MCF 10A (cell line): ENCODE results near the gene VSTM4. TPM values are rescaled to one million over a fixed set of nuclear protein-coding genes. Genes with fewer than 3 reads are reported as not detected.

ENCODE experiments used
- BruUV-seq: library from RNA; stranded (reverse); fragments of 400-500 nt; replicated peaks from 2 replicates; lab custom pipeline; 2021; lab: Mats Ljungman, UMichigan
- CTCF ChIA-PET: fragments of 300-600 bp; sonication (Branson Sonifier 250); formaldehyde crosslinking; extraction: SDS; loops from one replicate; lab custom pipeline; 2021; ENCODE audit warnings: antibody characterized with exemption, inconsistent platforms; lab: Yijun Ruan, JAX
- POLR2A ChIA-PET: fragments of 300-600, 350-650 bp; sonication (Branson Sonifier 250); formaldehyde crosslinking; extraction: SDS; loops from one replicate; lab custom pipeline; 2020; ENCODE audit warnings: antibody characterized with exemption, inconsistent platforms; lab: Yijun Ruan, JAX
- DNase-seq: peaks from one replicate; pipeline ENCODE4 v3.0.0-alpha.2; 2018; ENCODE audit not compliant: unreplicated experiment
- H3K27ac Mint-ChIP-seq: one replicate; pipeline ENCODE4 v1.8.0; 2022; ENCODE audit warnings: mild to moderate bottlenecking, low read depth, mixed read lengths; ENCODE audit not compliant: unreplicated experiment
- H3K27me3 Mint-ChIP-seq: one replicate; pipeline ENCODE4 v1.8.0; 2022; ENCODE audit warnings: mixed read lengths; ENCODE audit not compliant: insufficient read depth, unreplicated experiment
- H3K36me3 Mint-ChIP-seq: one replicate; pipeline ENCODE4 v1.8.0; 2022; ENCODE audit warnings: mild to moderate bottlenecking, moderate library complexity, mixed read lengths; ENCODE audit not compliant: insufficient read depth, unreplicated experiment
- H3K4me1 Mint-ChIP-seq: one replicate; pipeline ENCODE4 v1.8.0; 2022; ENCODE audit warnings: mixed read lengths; ENCODE audit not compliant: insufficient read depth, unreplicated experiment
- H3K4me3 Mint-ChIP-seq: one replicate; pipeline ENCODE4 v1.8.0; 2022; ENCODE audit warnings: mild to moderate bottlenecking, moderate library complexity, mixed read lengths; ENCODE audit not compliant: unreplicated experiment
- H3K9me3 Mint-ChIP-seq: one replicate; pipeline ENCODE4 v1.8.0; 2022; ENCODE audit warnings: mixed read lengths; ENCODE audit not compliant: unreplicated experiment
- CTCF ChIP-seq: fragments of 200-600 bp; IDR thresholded peaks from one replicate; pipeline ENCODE4 v1.8.0; 2022; ENCODE audit warnings: antibody characterized with exemption, mild to moderate bottlenecking; ENCODE audit not compliant: unreplicated experiment
- intact Hi-C: fragments of 100-400 bp; cut with micrococcal nuclease; formaldehyde crosslinking; loops from 2 replicates; pipeline ENCODE4 v1.14.1; 2022
- total RNA-seq: library from RNA; stranded (reverse); gene quantifications from 2 replicates; pipeline ENCODE4 v1.2.3, GENCODE V29; 2022

The VSTM4 gene
- total RNA-seq, 1 experiment from 2014 or later, result not detected

GRCh38 chr10:49128854-49129253, 13.5 kb upstream of the VSTM4 start:
- intact Hi-C loops, result no loop called here
- TF ChIP-seq CTCF, result no peak
- CTCF ChIA-PET, result interaction anchor here (0.7 to 1.2 kb wide), 2 partner anchors 33 to 34 kb away, joined by 3 to 4 read pairs; no protein-coding TSS in a partner anchor
- Mint-ChIP-seq H3K4me1 (no peaks in the 10 kb centered on the region), H3K4me3 (no peak overlapping the region), H3K9me3 (no peaks in the 10 kb centered on the region), H3K36me3 (no peaks in the 10 kb centered on the region), H3K27me3 (peaks cover 23% of the 10 kb centered on the region), H3K27ac (no peak overlapping the region)
- no TSS peak for BruUV-seq
- no peak for DNase-seq
- POLR2A ChIA-PET, result no interaction called here

GRCh38 chr10:49123981-49124950, 8.9 kb upstream of the VSTM4 start:
- no peak for TF ChIP-seq CTCF
- no peak overlapping the region for H3K27ac Mint-ChIP-seq
- no peaks in the 10 kb centered on the region for H3K36me3 Mint-ChIP-seq
- CTCF ChIA-PET, result interaction anchor here (0.5 to 0.7 kb wide), 3 partner anchors 283 to 362 kb away, joined by 3 to 4 read pairs (median 3); no protein-coding TSS in a partner anchor
- H3K9me3 Mint-ChIP-seq, result peaks cover 8% of the 10 kb centered on the region
- H3K4me3 Mint-ChIP-seq, result no peak overlapping the region
- BruUV-seq, result no TSS peak
- H3K27me3 Mint-ChIP-seq, result peaks cover 34% of the 10 kb centered on the region
- POLR2A ChIA-PET, result interaction anchor here (1.0 kb wide), 1 partner anchor 15 kb away, joined by 3 read pairs; no protein-coding TSS in a partner anchor
- peaks cover 5% of the 10 kb centered on the region for H3K4me1 Mint-ChIP-seq
- no peak for DNase-seq
- intact Hi-C loops, result no loop called here

- peaks cover 8% of the 10 kb centered on the region for H3K9me3 Mint-ChIP-seq
- no peak for TF ChIP-seq CTCF
- DNase-seq, result no peak
- H3K27me3 Mint-ChIP-seq, result peaks cover 20% of the 10 kb centered on the region
- intact Hi-C loops, result no loop called here
- no peaks in the 10 kb centered on the region for H3K36me3 Mint-ChIP-seq
- no peak overlapping the region for H3K4me3 Mint-ChIP-seq
- no TSS peak for BruUV-seq
- CTCF ChIA-PET, result interaction anchor here (0.7 to 0.8 kb wide), 2 partner anchors 40 to 757 kb away, joined by 3 read pairs; no protein-coding TSS in a partner anchor
- H3K4me1 Mint-ChIP-seq, result peaks cover 5% of the 10 kb centered on the region
- POLR2A ChIA-PET, result no interaction called here
- no peak overlapping the region for H3K27ac Mint-ChIP-seq
Observed at GRCh38 chr10:49120911-49121310, 5.6 kb upstream of the VSTM4 start.

GRCh38 chr10:49119746-49120145, 4.4 kb upstream of the VSTM4 start:
- no TSS peak for BruUV-seq
- H3K27me3 Mint-ChIP-seq, result peaks cover 20% of the 10 kb centered on the region
- no peaks in the 10 kb centered on the region for H3K36me3 Mint-ChIP-seq
- intact Hi-C loops, result no loop called here
- no peak overlapping the region for H3K27ac Mint-ChIP-seq
- H3K4me3 Mint-ChIP-seq, result no peak overlapping the region
- peaks cover 8% of the 10 kb centered on the region for H3K9me3 Mint-ChIP-seq
- CTCF ChIA-PET, result no interaction called here
- peak; percentile 40 for DNase-seq
- POLR2A ChIA-PET, result no interaction called here
- no peak for TF ChIP-seq CTCF
- peaks cover 5% of the 10 kb centered on the region for H3K4me1 Mint-ChIP-seq
